ENCODE data around the gene GALNT2.

The GALNT2 gene

DNA sequence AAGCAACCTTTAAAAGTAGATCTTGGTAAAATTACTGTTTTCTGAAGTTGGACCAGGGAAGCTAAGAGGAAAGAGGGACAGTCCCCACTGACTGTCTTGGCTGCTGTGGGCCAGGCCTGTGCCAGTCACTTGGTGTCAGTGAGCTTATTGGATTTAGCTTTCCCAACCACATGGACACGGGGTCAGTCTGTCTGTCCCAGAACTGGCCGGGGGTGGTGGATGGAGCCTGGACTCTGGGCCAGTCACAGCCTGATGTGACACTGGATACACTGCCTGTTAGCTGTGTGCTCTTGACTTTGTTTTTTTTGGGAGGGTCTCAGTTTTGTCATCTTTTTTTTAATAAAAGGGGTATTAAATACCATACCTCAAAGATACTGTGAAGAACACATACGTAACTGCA lies 96.7 kb downstream of the GALNT2 start:
- no peak for DNase-seq (ENCODE audit: low read depth)

DNA sequence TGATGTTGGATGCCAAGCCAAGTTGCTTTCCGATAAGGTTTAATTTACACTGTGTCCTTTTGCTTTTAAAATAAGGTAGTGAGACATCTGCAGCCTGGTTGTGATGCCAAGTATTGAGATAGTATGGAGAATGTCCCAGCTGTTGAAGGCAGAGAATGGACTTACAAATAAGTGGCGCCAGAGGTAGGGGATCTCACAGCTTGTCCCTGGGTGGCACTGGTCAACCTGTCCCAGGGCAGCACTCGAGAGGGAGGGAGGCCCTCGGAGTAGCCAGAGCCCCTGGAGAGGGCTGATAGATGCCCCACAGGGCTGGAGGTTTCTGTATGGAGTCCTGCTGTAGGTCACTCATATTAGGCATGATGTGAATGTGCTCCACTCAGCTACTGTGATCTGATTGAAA lies 98.5 kb downstream of the GALNT2 start:
- DNase-seq (ENCODE audit: low read depth), result no peak

DNA sequence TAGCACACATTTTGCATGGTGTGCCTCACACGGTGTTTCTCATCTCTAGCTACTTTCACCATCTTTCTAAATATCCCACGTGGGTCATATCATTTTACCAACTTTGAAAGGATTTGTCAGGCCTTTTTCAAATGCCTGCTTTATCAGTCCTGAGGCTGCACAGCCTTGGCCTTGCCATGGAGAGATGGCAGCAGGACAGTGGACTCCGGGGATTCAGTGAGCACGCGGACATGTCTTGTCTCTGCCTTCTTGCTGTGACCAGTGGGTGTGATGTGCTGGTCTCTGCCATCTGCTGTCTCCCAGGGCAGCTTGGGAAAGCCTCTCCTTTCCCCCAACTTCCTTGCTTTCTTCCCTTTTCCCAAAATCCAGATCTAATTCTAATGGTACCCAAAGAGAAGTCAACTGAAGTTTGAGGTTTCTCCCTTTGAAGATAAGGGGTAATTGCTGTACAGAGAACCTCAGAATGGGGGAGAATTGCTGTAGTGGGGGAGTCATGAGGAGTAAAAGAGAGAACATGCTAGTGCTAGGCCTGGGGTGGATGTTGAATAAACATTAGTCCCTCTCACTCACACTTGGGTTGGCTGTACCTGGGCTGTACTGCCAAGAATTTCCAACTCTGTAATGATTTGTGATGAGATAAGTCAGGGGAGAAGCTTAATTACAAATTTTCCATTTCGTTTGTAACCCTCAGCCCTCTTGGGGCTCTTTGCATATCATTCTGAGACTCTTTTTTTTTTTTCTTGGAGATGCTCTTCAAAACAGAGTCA lies 99.5 kb downstream of the GALNT2 start:
- DNase-seq (ENCODE audit: low read depth), result no peak

DNA sequence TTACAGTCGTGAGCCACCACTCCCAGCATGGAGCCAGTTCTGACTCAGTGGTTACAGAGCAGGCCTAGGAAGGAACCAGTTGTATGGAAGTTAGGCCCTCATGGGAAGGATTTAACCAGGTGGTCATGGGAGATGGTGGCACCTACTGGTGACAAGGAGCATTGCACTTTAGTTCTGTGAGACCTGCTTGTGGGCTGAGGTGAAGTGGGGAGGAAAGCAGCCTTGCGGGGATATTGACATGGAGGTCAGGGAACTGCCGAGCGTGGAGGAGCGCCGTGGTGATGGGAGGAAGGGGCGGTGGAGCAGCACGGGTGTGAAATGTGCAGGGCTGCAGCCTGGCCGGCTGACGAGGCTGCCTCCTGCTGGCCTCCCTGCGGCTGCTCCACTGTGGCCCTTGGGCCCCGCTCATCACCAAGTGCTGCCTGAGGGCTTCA lies 100.4 kb downstream of the GALNT2 start:
- DNase-seq (ENCODE audit: low read depth), result peak; percentile 9

DNA sequence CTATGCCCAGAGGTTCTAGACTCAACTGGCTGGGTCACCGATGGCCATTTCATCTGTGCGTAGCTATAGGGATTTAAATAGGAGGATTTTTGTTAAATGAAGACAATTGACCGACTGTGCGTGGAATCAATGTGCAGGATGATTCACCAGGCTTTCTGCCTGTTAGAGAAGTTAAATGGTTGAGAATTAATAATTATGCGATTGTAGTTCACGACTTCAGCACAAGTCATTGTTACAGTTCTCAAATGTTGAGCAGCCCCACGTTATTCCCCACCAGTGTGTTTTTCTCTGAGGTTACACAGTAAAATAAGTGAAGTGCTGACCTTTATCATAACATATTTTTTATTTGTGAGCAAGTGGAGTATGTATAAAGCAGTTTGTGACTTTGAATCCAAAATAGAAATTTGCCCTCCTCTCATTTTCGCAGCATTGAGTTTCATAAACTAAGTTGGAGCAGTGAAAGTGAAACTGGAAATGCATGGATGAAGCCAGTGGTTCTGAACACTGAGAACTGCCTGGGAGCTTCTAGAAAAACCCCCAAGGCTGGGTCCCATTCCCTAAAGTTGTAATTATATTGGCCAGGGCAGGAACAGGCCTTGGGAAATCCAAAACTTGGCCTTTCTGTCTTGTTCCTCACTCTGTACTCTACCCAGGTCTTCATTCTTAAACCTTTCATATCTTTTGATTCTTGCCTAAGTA lies 102.6 kb downstream of the GALNT2 start:
- DNase-seq (ENCODE audit: low read depth), result no peak

DNA sequence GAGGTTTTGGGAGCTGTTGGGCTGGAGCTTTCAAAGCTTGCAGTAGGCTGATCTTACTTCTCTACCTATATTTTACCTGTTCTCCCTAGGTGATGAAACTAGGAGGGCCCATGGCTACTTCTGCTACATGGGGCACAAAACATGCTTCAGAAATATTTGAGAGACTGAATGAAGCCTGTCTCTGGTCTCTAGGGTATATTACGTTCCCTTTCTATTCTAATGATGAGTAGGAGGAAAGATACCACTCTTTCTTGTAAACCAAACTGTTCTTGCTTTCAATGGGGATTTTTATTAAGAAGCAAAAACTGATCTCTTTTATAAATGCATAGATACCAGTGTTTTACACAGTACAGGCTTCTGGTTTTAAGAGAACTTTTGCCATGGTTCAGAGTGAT lies 103.1 kb downstream of the GALNT2 start:
- DNase-seq (ENCODE audit: low read depth), result no peak

DNA sequence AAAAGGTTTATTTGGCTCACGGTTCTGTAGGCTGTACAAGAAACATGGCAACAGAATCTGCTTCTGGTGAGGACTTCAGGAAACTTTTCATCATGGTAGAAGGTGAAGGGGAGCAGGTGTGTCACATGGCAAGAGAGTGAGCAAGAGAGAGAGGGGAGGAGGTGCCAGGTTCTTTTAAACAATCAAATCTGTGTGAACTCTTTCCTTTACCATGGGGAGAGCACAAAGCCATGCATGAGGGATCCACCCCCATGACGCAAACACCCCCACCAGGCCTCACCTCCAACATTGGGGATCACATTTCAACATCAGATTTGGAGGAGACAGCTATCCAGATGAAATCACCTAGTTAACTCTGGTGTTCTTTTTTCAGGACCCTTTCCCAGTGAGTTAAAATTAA lies 103.6 kb downstream of the GALNT2 start:
- DNase-seq (ENCODE audit: low read depth), result no peak

DNA sequence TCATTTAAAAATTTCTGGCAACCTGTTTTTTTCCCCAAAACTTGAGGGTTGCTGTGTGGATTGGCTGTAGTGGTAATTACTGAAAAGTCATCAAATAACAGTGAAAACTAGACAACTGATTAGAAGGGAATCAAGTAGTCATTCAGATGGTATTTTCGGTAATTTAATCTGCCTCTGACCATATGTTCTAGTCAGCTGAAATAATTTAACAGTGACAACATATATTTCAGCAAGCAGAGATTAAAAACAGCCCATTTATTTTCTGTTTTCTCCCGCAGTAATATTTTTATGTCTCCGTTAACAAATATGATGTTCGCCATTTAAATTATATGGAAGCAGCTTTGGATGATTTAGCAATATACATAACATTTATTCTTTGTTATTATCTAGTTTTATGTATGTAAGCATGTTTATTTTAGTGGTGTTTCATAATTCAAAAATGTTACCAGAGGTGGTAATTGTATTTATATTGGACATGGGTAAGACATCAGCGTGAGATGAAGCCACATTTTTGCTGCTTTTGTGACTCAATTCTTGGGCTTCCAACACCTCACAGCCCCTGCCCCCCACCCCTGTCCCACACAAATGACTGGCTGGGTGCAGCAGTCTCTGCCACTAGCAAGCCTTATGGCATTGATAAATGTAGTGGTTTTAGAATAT lies 104.4 kb downstream of the GALNT2 start:
- no peak for DNase-seq (ENCODE audit: low read depth)

DNA sequence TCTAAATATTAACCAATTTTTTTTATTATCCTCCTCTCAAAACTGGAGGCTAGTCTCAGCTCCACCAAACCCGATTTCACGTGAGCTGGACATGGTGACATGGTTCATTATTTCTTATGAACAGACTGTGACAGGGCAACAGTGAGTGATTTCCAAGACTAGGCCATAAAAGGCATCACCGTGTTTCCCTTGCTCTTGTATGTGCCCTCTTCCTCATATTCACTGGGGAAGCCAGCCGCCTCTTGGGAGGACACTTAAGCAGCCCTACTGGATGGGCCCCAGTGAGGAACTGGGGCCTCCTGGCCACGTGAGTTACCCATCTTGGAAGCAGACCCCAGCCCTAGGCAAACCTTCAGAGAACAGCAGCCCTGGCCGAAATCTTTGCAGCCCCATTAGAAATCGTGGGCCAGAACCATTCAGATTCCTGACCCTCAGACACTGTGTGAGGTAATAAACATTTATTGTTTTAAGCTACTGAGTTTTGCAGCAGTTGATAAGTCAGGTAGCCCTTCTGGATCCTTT lies 105.0 kb downstream of the GALNT2 start:
- no peak for DNase-seq (ENCODE audit: low read depth)

DNA sequence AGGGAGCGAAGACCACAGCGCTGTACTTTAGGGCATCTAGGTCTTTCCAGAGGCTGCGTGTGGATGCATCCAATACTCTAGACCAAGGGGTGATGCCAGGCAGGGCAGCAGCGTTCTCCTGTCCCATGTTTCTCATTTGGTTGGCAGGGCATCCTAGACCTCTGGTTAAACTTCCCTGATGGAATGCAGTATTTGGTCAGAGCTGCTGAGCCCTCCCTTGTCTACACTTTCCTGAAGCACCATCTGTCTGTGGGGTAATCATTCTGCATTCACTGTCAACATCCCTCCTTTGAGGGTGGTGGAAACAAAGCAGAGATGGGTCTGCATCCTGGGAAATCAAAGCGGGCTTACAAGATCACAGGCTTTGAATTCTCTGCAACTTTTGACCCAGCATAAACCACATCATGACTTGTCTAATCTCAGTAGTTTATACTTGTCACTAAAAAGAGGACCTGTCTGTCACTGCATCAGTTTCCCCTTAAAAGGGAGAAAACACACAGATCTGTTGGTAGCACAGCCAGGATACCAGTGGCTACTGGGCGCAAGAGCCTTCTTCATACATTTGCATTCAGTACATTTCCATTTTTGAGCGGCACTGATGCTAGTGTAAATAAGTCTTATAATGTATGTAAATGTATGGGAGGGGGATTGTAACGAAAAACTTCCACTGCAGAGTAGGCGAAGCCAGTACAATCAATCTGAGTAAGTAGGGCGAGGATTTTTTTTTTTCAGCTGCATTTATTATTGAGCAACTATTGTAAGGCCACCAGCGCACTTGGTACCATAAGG lies 106.3 kb downstream of the GALNT2 start:
- DNase-seq (ENCODE audit: low read depth), result no peak

DNA sequence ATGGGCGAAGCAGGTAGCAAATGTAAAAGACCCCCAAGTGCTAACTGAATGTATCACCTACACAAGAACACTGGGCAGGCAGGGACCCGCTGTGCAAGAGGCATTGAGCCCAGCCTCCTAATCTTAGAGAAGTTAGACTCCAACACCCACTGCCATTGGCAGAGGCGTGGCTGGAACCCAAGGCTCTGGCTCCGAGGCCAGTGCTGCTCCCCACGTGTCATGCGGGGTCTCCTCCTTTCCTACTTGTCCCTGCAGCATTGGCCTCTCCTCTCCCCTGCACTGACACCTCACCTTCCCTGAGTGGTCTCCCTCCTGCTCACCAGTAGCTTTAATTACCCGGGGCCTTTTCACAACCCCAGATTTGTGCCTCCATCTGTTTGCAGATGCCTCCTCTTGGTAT lies 107.0 kb downstream of the GALNT2 start:
- no peak for DNase-seq (ENCODE audit: low read depth)

DNA sequence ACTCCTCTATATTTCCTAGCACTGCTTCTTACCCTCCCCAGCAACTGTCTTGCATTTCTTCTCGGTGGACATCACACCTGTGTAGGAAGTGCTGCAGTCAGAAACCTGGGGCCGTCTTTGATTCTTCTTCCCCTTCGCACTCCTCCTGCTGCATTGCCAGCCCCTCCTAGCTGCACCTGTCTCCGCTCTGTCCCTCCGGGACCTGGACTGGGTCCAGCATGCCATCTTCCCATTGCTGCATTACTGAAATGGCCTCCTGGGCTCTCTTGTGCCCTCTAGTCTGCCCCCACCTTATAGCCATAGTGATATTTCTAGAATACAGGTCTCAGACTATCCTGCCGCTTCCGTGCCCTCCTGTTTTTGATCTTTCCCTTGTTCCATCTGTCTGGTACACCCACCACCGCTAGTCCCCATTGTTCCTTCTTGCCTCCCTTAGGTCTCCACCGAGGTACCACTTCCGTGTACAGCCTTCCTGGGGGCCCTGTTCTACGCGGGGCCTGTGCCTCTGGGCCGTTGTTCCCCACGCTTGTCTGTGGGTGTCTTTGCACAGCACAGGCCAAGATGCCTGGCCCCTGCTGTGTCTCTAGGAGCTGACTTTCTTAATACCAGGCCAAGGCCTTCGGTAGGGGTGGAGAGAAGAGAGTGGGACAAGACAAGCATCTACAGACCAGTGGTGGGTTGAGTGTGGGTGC lies 107.6 kb downstream of the GALNT2 start:
- DNase-seq (ENCODE audit: low read depth), result no peak

DNA sequence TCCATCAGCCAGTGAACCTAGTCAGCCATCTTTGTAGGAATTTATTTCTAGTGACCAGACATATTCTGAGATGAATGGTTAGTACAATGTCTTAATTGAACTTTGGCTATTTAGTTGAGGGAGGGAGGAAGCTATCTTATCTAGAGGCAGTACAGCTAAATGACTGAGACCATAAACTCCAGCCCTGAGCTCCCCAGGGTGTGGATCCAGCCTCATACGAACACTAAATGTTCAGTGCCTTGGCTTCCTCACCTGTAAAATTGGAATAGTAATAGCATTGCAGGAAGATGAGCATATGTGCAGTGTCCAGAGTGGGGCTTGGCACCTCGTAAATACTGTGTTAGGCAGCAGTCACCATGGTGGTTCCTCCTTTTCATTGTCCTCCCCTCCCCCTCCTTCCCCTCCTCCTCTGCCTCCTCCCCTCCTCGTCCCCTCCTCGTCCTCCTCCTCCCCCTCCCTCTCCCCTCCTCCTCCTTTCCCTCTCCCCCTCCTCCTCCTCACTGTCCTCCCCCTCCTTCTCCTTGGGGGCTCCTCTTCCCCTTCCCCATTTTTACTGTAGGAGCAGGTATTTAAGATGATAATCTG lies 108.2 kb downstream of the GALNT2 start:
- DNase-seq (ENCODE audit: low read depth), result no peak

DNA sequence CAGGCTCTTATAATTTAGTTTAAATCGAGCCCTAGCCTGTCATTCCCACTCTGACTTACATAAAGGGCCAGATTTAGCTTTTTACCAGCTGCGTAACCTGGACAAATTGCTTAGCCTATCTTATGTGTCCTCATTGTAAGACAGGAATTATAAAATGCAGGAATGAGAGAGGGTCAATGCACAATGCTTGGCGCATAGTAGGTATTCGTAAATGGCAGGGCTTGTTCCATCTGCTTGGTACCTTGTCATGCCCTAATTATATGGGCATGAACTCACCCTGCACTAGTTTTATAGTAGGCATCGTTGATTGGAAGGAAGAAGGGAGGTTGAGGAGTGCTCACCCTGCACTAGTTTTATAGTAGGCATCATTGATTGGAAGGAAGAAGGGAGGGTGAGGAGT lies 108.8 kb downstream of the GALNT2 start:
- no peak for DNase-seq (ENCODE audit: low read depth)

DNA sequence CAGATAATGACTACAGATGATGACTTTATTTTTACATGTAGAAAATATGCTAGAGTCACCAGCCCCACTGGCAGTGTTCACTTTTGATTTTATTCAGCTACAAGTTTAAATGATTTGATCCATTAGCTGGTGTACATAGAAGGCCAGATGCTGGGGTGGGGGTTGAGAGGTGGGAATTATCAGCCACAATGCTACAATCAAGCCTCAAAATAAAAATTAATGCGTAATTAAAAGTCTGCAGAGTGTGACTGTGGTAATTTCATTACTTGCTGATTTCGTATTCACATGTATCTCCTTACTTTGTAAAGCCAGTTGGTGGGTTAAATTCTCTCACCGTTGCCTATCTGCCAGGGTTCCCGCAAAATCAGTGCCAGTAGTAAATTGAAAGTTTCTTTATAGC lies 109.3 kb downstream of the GALNT2 start:
- no peak for DNase-seq (ENCODE audit: low read depth)

DNA sequence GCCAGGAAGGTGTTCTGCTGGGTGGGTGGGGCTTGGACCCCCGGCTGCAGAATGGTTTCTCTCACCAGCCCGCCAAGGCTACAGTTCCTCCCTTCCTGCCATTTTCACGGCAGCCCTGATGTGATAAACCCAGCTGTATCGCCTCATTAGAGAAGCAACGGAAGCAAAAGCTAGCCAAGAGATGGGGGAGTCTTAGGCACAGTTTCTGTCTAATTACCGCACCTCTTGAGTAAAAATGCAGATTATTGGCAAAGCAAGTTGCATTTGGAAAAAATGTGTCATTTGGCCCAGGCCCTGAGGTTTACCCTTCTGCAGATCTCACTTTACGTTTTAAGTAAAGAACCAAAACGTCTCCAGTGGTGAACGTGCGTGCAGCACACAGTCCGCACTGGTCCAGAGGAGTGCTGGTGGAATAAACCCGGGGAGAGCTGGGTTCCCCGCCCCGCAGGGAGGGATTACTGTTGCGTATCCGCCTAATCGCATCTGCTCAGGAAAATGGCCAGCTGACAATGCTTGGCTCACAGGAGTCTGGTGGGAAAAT lies 109.9 kb downstream of the GALNT2 start:
- DNase-seq (ENCODE audit: low read depth), result no peak

DNA sequence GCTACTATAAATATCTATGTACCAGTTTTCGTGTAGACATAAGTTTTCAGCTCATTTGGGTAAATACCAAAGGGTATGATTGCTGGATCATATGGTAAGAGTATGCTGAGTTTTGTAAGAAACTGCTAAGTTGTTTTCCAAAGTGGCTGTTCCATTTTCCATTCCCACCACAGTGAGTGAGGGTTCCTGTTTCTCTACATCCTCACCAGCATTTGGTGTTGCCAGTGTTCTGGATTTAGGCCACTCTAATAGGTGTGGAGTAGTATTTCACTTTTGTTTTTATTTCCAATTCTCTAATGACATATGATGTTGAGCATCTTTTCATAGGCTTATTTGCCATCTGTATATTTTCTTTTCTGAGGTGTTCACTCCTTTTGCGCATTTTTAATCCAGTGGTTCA lies 112.2 kb downstream of the GALNT2 start:
- DNase-seq (ENCODE audit: low read depth), result no peak

DNA sequence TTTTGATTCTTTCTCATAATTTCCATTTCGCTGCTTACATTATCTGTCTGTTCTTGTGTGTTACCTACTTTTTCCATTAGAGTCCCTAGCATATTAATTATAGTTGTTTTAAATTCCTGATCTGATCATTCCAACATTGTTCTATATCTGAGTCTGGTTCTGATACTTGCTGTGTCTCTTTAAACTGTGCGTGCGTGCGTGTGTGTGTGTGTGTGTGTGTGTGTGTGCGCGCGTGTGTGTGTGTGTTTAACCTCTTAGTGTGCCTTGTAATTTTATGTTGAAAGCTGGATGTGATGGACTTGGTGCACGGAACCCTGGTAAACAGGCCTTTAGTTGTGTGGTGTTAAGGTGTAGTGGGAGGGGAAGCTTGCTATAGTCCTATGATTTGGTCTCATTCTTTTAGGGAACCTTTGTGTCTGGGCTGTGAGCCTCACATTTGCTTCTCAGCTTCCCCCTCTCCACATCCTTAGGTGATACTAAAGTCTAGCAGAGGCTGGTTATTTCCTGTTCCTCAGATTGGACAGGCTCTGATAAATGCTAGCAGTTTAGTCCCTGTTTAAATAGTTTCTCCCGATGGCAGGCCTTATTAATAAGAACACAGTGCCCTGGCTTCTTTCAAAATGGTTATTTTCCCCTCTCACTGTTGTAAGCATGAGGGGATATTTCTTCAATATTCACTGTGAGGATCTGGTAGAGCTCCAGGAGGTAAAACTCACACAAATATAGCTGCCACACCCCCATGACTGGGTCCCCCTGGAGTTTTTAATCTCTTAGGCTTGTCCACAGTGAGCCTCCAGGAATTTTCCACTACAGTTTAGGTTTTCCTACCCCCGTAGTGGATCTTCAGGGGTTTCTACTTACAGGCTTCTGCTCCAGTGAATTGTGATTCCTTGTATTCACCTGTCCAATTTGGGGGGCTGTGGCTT lies 118.3 kb downstream of the GALNT2 start:
- DNase-seq (ENCODE audit: low read depth), result no peak

DNA sequence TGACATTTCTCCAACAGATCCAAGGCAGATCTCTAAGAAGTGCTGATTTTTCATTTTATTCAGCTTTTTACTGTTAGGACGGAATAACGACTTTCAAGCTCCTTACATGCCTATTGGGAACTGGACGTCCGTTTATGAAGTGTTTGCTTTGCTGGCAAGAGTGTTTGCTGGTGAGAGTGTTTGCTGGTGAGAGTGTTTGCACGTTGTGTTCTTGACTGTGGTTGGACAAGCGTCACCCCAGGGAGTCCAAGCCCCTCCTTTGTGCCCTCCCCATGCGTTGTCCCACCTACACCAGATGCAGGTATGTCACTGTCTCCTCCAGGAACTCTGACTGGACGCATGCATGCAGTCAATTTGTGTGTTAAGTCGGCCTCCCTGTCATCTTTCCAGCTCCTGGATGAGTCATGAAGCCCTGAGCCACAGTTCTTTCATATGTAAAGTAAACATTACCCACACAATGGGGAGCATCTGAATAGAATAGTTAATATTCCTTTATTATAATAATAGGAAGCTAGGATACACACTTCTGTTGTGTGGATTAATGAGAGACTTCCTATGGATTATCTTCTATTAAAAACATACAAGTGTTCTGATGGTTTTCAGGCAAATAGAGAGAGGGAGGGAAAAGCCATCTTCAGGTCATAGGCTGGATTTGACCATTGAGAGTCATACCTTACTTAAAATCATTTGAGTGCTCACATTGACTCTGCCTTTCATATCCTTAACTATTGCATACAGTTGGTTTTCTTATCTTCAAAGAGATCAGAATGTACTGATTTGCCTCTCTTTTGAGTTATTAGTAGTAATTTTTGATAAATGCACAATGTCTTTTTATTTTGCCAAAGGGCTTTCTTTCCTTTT lies 119.2 kb downstream of the GALNT2 start:
- no peak for DNase-seq (ENCODE audit: low read depth)

All from stimulated activated CD8-positive, alpha-beta memory T cell treated with anti-CD3 and anti-CD28 coated beads, Interleukin-12 subunit alpha, Interleukin-12 subunit beta, amount 100 ng/mL, for 1 hour (primary cell).